ENCODE measurements around the gene PRDX3.
"Not testable (repeated sequence)": the region's sequence is repeated elsewhere in the genome, so short reads cannot be mapped to it uniquely, and the experiment has no call there.

Gene PRDX3

GRCh38 chr10:119205894-119206602 is 27.4 kb upstream of the PRDX3 start:
- DNase-seq: no peak

GRCh38 chr10:119203006-119203405 is 24.4 kb upstream of the PRDX3 start:
- no peak for DNase-seq

- no peak for DNase-seq
These were observed 22.6 kb upstream of the PRDX3 start for GRCh38 chr10:119201233-119201632.

GRCh38 chr10:119199231-119199992 is 20.8 kb upstream of the PRDX3 start:
- peak; percentile 66 for DNase-seq

- DNase-seq: no peak
These were observed 19.8 kb upstream of the PRDX3 start for GRCh38 chr10:119198438-119198837.

GRCh38 chr10:119197921-119198320 is 19.3 kb upstream of the PRDX3 start:
- DNase-seq: no peak

GRCh38 chr10:119191881-119192280 is 13.3 kb upstream of the PRDX3 start:
- DNase-seq: no peak

- DNase-seq: no peak
These were observed 12.6 kb upstream of the PRDX3 start for GRCh38 chr10:119190954-119191785.

- DNase-seq: no peak
These were observed 11.7 kb upstream of the PRDX3 start for GRCh38 chr10:119190353-119190752.

- DNase-seq: no peak
These were observed 11.2 kb upstream of the PRDX3 start for GRCh38 chr10:119189811-119190282.

GRCh38 chr10:119183664-119184412 is 5.2 kb upstream of the PRDX3 start:
- DNase-seq: no peak

GRCh38 chr10:119180850-119181400 is 2.3 kb upstream of the PRDX3 start:
- DNase-seq: not testable (repeated sequence)

GRCh38 chr10:119177708-119178371 is 772 bp downstream of the PRDX3 start:
- no peak for DNase-seq

GRCh38 chr10:119176166-119176565 is 2.4 kb downstream of the PRDX3 start:
- DNase-seq: no peak

GRCh38 chr10:119174109-119174508 is 4.5 kb downstream of the PRDX3 start:
- no peak for DNase-seq

GRCh38 chr10:119167041-119167440 is 11.6 kb downstream of the PRDX3 start:
- DNase-seq: no peak

GRCh38 chr10:119166564-119166963 is 12.0 kb downstream of the PRDX3 start:
- no peak for DNase-seq

GRCh38 chr10:119166118-119166500 is 12.5 kb downstream of the PRDX3 start:
- DNase-seq: no peak

- DNase-seq: peak; percentile 60
These were observed 13.2 kb downstream of the PRDX3 start, which contains the start of gene SFXN4 for GRCh38 chr10:119165171-119166117. Gene SFXN4, minus strand, starts transcription at chr10:119165714. Its CDS starts 67 bp downstream, at chr10:119165647.

- DNase-seq: no peak
These were observed 16.0 kb downstream of the PRDX3 start for GRCh38 chr10:119162452-119163092.
